CD4-positive, alpha-beta T cell treated with Interleukin-12 subunit alpha and Interleukin-12 subunit beta, for 1 hour (primary cell): ENCODE measurements around the gene USP13.
A peak's percentile ranks its signal among the peaks of the same experiment; 100 is the strongest.

ENCODE experiments used
- DNase-seq: peaks from one replicate; pipeline ENCODE4 v3.0.0-alpha.2; 2020

Gene USP13

GRCh38 chr3:179801856-179802255 lies 149.0 kb downstream of the USP13 start:
- no peak for DNase-seq

DNA sequence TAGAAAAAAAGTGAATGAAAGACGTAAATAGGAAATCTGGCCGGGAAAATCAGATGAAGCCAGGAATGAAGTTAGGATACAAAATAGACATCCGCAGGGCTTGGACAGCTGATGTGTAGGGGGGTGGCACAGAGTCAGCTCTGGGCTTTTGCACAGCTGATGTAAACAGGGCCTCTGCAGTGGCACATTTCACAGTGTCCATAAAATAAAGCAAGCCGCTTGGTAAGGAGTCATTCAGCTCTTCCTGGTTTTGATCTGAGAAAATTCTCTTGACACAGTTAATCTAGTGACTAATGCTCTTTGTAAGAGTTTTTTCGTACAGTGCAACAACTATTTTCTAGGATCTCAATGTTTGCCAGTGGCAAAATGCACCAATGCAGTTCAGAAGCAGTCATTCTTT lies 153.3 kb downstream of the USP13 start:
- no peak for DNase-seq

GRCh38 chr3:179807588-179807987 lies 154.7 kb downstream of the USP13 start:
- DNase-seq: no peak

- DNase-seq: no peak
Observed at GRCh38 chr3:179809639-179810038, 156.8 kb downstream of the USP13 start.

GRCh38 chr3:179811321-179812095 lies 158.7 kb downstream of the USP13 start:
- DNase-seq: peak; percentile 8

DNA sequence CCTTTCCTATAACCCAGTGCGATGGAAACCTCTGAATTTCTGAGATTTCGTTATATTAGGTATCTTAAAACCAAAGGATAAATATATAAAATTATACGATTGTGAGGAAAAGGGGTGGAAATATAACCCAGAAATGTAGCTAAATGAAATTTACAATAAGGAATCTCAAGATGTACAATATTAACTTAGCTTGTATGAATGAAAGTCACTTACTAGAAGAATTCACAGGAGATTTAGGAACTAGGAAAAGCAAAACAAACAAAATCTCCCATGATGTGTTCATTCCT lies 159.2 kb downstream of the USP13 start:
- no peak for DNase-seq

DNA sequence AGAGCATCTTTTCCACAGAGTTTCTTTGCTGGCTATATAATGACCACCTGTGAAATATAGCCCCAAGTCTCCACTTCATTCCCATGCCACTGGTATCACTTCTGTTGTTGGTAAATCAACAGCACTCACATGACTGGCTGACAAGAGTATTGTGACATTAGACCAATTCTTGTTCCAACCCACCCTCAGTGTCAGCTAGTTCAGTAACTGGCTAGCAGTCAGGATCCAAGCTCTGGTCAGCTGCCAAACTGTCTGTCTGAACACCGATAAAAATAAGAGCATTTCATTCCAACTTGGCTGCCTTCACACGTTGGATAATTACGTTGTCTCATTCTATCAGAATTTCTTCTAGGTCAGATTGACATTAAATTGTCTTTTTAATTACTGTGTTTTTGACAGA lies 166.5 kb downstream of the USP13 start:
- no peak for DNase-seq

GRCh38 chr3:179822296-179822695 lies 169.5 kb downstream of the USP13 start:
- DNase-seq: no peak

- no peak for DNase-seq
Observed at GRCh38 chr3:179825527-179826246, 172.8 kb downstream of the USP13 start.

DNA sequence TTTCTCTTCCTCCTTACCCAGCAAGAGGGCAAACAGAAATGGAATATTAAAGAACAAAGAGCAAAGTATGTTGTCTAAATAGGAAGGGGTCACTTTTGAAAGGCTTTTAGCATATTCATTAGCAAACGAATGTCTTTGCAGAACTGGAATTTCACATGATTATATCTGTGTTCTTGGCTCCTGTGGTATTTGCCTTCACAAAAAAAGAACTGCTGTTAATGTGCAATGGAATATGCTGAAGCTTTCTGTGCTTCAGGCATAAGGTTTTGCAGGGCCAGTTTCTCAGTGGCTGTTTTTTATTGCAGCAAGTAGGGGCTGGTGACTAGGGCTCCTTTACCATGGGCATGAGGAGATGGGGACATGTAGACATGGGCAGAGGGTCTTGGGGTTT lies 173.4 kb downstream of the USP13 start:
- no peak for DNase-seq

GRCh38 chr3:179828738-179829137 lies 175.9 kb downstream of the USP13 start:
- no peak for DNase-seq

DNA sequence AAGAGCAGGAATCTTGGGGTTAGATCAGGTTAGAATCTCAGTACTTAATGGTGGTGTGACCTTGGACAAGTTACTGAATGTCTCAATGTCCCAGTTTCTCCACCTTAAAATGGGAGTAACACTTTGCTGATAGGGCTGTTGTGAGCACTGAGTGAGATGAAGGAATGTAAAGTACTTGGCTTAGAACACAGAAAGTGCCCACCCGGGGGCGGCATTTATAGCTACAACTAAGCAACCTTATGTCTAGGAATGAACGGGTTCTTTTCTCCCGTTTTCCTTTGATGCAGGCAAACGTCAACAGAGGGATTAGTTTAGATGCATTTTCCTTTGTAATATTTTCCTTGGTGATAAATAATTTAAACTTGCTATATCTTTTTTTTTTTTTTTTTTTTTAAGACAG lies 176.6 kb downstream of the USP13 start:
- no peak for DNase-seq

DNA sequence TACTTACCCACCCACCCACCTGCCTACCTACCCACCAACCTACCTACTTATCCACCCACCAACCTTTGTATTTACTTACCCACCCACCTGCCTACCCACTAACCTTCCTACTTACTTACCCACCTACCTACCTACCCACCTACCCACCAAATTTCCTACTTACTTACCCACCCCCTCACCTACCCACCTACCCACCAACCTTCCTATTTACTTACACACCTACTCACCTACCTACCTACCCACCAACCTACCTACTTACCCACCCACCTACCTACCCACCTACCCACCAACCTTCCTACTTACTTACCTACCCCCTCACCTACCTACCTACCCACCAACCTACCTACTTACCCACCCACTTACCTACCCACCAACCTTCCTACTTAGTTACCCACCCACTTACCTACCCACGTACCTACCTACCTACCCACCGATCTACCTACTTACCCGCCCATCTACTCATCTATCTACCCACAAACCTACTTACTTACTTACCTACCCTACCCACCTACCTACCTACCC lies 179.6 kb downstream of the USP13 start:
- DNase-seq: no peak

DNA sequence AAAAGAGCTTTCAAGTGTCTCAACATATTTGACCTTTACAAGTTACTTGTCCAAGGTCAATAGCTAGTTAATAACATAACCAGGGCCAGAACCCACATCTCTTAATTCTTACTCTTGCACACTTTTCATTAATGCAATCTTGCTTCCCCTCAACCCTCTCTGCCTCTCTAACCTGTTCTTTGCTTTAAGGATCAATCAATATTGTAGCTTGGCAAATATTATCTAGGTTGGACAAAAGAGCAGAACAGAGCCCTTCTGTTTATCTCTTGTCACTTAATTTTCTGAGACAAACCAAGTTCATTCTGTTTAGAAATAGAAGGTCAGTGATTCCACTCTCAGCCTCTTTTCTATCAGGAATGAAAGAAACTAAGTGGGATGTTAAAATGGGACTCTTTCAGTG lies 180.5 kb downstream of the USP13 start:
- DNase-seq: no peak

GRCh38 chr3:179837374-179837773 lies 184.5 kb downstream of the USP13 start:
- no peak for DNase-seq
